Natural killer cell (primary cell): ENCODE data around the gene EPS15. TPM values are rescaled to one million over a fixed set of nuclear protein-coding genes. Genes with fewer than 3 reads are reported as not detected.
A peak's percentile ranks its signal among the peaks of the same experiment; 100 is the strongest.

Experiments
- ATAC-seq, 3 donors: fragments of 150-1000 bp in 2 of 3; fragments of 200-7000 bp in 1 of 3; cut with Tn5 transposase; 1 replicate in 1 of 3; 2 replicates in 2 of 3; pipeline ENCODE4 v1.10.0; 2021; ENCODE audit warnings: mild to moderate bottlenecking in 2 of 3, moderate library complexity in 2 of 3
- DNase-seq, 2 donors: peaks; one replicate each; pipeline versions ENCODE4 v3.0.0 to v3.0.0-alpha.2; 2013 to 2021; ENCODE audit warnings: mixed read lengths in 1 of 2
- H3K27ac ChIP-seq: one replicate; pipeline ENCODE4 v1.5.1; 2013; ENCODE audit warnings: mild to moderate bottlenecking, low read length
- H3K27me3 ChIP-seq: one replicate; pipeline ENCODE4 v1.6.1; 2013; ENCODE audit warnings: low read length; ENCODE audit not compliant: control insufficient read depth, insufficient read depth
- H3K36me3 ChIP-seq: one replicate; pipeline ENCODE4 v1.6.1; 2013; ENCODE audit warnings: low read length; ENCODE audit not compliant: control insufficient read depth, insufficient read depth
- H3K4me1 ChIP-seq: one replicate; pipeline ENCODE4 v1.6.1; 2013; ENCODE audit warnings: low read length; ENCODE audit not compliant: control insufficient read depth, insufficient read depth
- H3K4me3 ChIP-seq: one replicate; pipeline ENCODE4 v1.5.1; 2013; ENCODE audit warnings: low read length
- H3K9me3 ChIP-seq: one replicate; pipeline ENCODE4 v1.6.1; 2013; ENCODE audit warnings: low read length; ENCODE audit not compliant: control insufficient read depth, insufficient read depth
- H3K27ac Mint-ChIP-seq, 2 donors: one replicate each; pipeline ENCODE4 v1.8.0; 2022; ENCODE audit warnings: mild to moderate bottlenecking in 2 of 2, mixed read lengths in 2 of 2, moderate library complexity in 1 of 2
- H3K27me3 Mint-ChIP-seq, 2 donors: one replicate each; pipeline ENCODE4 v1.8.0; 2022; ENCODE audit warnings: low read depth in 2 of 2, mixed read lengths in 2 of 2
- H3K36me3 Mint-ChIP-seq: one replicate; pipeline ENCODE4 v1.8.0; 2022; ENCODE audit warnings: mixed read lengths
- H3K4me1 Mint-ChIP-seq, 2 donors: one replicate each; pipeline ENCODE4 v1.8.0; 2022; ENCODE audit warnings: mixed read lengths in 2 of 2
- H3K4me3 Mint-ChIP-seq: one replicate; pipeline ENCODE4 v1.8.0; 2022; ENCODE audit warnings: mild to moderate bottlenecking, moderate library complexity, mixed read lengths
- H3K9me3 Mint-ChIP-seq, 2 donors: one replicate each; pipeline ENCODE4 v1.8.0; 2022; ENCODE audit warnings: mixed read lengths in 2 of 2
- WGBS: methylation state at CpG from one replicate; pipeline ENCODE4 v1.1.7; 2013; ENCODE audit warnings: missing lambda C conversion rate; ENCODE audit not compliant: insufficient coverage; 5-methylcytosine and 5-hydroxymethylcytosine counted together
- intact Hi-C: fragments of 100-400 bp; cut with micrococcal nuclease; formaldehyde crosslinking; loops from one replicate; pipeline ENCODE4 v1.14.2; 2022
- total RNA-seq, 4 donors: library from RNA; stranded (reverse); fragments of 120-200 nt in 1 of 4; gene quantifications; one replicate each; pipeline versions ENCODE4 v1.2.3 to v1.2.4, GENCODE V29; 2013 to 2022
- TF ChIP-seq, protein P1 (sequence below): fragments of 200-600 bp; IDR thresholded peaks from one replicate; pipeline ENCODE4 v1.8.0; 2022; ENCODE audit warnings: antibody characterized with exemption

EPS15 gene
- total RNA-seq, 3 donors from 2014 or later (not counting 1 experiment from before 2014, with no cell fraction given): 92.7 to 127 (median 93.5) TPM

DNA sequence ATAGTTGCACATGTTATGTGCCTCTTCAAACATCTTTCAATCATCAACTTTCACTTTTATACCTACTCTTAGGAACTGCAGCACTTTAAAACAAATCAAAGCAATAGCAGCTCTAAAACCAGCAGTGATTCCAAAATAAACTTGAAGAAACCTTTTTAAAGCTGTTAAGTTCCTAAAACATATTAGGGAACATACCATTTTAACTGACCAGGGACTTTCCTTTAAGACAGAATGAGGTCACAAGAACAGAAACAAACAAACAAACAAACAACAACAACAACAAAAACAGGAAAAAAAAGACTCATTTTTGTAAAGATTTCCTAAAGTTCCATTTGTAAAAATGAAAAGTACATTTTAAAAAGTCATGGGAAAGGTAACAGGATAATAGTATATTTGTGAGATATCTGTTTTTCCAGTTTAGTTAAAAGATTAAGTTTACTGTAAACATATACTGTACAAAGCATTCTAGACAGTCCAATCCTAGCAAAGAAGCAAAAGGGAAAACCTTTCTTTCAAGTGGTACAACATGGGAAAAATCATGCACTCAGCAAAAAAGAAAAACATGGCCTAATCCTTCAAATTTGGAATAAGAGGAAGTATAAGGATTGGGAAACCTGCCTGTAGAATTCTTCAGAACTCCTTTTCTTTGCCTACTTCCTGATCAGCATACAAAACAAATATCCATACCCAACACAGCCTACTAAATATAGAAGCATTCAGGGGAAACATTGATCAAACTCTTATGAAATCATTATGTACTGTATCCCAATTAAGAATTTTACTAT lies 45.5 kb downstream of the EPS15 start:
- Mint-ChIP-seq H3K4me1 (peaks cover 44% of the 10 kb centered on the region in 2 donors), H3K9me3 (peaks cover 0 to 2% of the 10 kb centered on the region in 2 donors), H3K27me3 (no peaks in the 10 kb centered on the region), H3K4me3 (no peak overlapping the region), H3K36me3 (no peaks in the 10 kb centered on the region), H3K27ac (peak overlapping the region; percentile 7 to 9)
- DNase-seq (no peak), ATAC-seq (no peak)
- TF ChIP-seq, protein P1, sequence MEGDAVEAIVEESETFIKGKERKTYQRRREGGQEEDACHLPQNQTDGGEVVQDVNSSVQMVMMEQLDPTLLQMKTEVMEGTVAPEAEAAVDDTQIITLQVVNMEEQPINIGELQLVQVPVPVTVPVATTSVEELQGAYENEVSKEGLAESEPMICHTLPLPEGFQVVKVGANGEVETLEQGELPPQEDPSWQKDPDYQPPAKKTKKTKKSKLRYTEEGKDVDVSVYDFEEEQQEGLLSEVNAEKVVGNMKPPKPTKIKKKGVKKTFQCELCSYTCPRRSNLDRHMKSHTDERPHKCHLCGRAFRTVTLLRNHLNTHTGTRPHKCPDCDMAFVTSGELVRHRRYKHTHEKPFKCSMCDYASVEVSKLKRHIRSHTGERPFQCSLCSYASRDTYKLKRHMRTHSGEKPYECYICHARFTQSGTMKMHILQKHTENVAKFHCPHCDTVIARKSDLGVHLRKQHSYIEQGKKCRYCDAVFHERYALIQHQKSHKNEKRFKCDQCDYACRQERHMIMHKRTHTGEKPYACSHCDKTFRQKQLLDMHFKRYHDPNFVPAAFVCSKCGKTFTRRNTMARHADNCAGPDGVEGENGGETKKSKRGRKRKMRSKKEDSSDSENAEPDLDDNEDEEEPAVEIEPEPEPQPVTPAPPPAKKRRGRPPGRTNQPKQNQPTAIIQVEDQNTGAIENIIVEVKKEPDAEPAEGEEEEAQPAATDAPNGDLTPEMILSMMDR: no peak
- intact Hi-C loops: no loop called here
- H3K4me1 ChIP-seq: no peaks in the 10 kb centered on the region
- H3K4me3 ChIP-seq: no peak overlapping the region
- no peaks in the 10 kb centered on the region for H3K27me3 ChIP-seq
- peaks cover 15% of the 10 kb centered on the region for H3K36me3 ChIP-seq
- no peaks in the 10 kb centered on the region for H3K9me3 ChIP-seq
- H3K27ac ChIP-seq: no peak overlapping the region

DNA sequence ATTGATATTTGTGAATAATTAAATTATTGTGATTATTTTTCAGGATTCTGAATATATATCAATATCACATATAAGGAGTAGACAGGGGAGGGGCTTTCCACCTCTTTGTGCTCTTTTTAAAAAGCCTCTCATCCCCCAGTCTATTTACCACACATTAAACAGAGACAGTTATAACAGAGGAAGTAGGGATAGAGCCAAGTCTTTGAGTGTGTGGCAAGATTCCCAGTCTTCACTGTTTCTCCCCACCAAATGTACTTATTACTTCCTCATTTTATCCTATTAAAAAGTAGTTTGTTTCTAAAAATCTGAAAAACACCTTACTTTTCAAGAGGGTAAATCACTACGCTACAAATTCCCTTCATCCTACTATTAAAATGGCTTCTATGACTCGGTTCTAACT lies 46.7 kb downstream of the EPS15 start:
- Histone ChIP-seq H3K9me3 (no peaks in the 10 kb centered on the region), H3K27ac (no peak overlapping the region), H3K4me3 (no peak overlapping the region), H3K36me3 (peaks cover 22% of the 10 kb centered on the region), H3K27me3 (no peaks in the 10 kb centered on the region), H3K4me1 (no peaks in the 10 kb centered on the region)
- Mint-ChIP-seq H3K27ac (peak overlapping the region; percentile 7 to 9), H3K9me3 (peaks cover 0 to 2% of the 10 kb centered on the region in 2 donors), H3K4me1 (peaks cover 39 to 41% of the 10 kb centered on the region in 2 donors), H3K4me3 (no peak overlapping the region), H3K27me3 (no peaks in the 10 kb centered on the region), H3K36me3 (no peaks in the 10 kb centered on the region)
- TF ChIP-seq, protein P1: no peak
- 70% methylated on average over 2 of the region's 2 CpGs for WGBS
- intact Hi-C loops: no loop called here
- DNase-seq (no peak), ATAC-seq (no peak)

DNA sequence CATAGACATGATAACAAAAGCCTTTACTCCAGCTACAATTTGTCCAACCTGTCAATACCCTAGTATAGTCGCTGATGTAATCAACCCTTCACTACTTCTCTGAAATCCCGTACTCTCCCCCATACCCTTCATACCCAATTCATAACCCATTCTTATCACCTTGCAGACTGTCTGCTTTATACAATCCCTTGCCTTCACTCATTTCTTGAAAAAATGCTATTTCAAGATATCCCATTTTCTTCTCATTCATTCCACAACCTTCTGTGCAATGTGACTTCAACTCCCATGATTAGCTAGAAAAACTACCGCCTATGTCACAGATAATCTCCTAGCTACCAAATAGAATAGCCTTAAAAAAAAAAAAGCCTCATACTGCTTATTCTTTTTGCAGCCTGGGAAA lies 49.5 kb downstream of the EPS15 start:
- Histone ChIP-seq H3K27me3 (no peaks in the 10 kb centered on the region), H3K36me3 (peaks cover 30% of the 10 kb centered on the region), H3K4me3 (no peak overlapping the region), H3K27ac (no peak overlapping the region), H3K9me3 (no peaks in the 10 kb centered on the region), H3K4me1 (no peaks in the 10 kb centered on the region)
- no peak for DNase-seq
- Mint-ChIP-seq H3K27ac (peak overlapping the region in 1 of 2 donors; percentile 23), H3K27me3 (no peaks in the 10 kb centered on the region), H3K9me3 (no peaks in the 10 kb centered on the region), H3K4me3 (no peak overlapping the region), H3K36me3 (no peaks in the 10 kb centered on the region), H3K4me1 (peaks cover 24 to 36% of the 10 kb centered on the region in 2 donors)
- ATAC-seq: no peak
- intact Hi-C loops: no loop called here
- TF ChIP-seq, protein P1: no peak
- 90% methylated on average over 3 of the region's 3 CpGs for whole genome bisulfite sequencing

DNA sequence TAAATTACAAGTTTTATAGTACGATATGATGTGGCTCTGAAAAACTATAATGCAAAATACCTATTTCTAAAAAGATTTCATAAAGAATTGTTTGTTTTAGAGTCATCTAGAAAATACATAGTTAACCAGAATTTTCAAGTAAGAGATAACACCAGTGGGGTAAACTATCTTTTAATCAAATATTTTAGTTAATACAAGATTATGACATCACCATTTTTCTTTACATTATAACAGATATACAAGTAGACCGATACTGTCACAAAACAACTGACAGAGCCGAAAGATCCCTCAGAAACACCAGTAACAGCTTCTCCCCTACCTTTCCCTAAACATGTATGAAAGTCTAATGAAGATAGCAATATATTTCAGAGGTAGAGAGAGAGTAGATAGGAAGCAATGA lies 54.2 kb downstream of the EPS15 start:
- no peak overlapping the region for H3K27ac ChIP-seq
- no peaks in the 10 kb centered on the region for H3K9me3 Mint-ChIP-seq
- DNase-seq (no peak), ATAC-seq (no peak)
- H3K4me1 ChIP-seq: no peaks in the 10 kb centered on the region
- H3K27me3 Mint-ChIP-seq: no peaks in the 10 kb centered on the region
- no peak overlapping the region for H3K4me3 ChIP-seq
- no peaks in the 10 kb centered on the region for H3K27me3 ChIP-seq
- WGBS: 100% methylated on average over 1 of the region's 3 CpGs
- H3K9me3 ChIP-seq: no peaks in the 10 kb centered on the region
- no peak overlapping the region for H3K27ac Mint-ChIP-seq
- intact Hi-C loops: no loop called here
- no peaks in the 10 kb centered on the region for H3K36me3 Mint-ChIP-seq
- H3K36me3 ChIP-seq: peaks cover 38% of the 10 kb centered on the region
- TF ChIP-seq, protein P1: no peak
- peaks cover 0 to 12% of the 10 kb centered on the region in 2 donors for H3K4me1 Mint-ChIP-seq
- no peak overlapping the region for H3K4me3 Mint-ChIP-seq
